Kidney (tissue), 14 donors: ENCODE results near the gene F13B. TPM values are rescaled to one million over a fixed set of nuclear protein-coding genes. Genes with fewer than 3 reads are reported as not detected.

Experiments
- DNase-seq, 5 donors: peaks; one replicate each; pipeline ENCODE4 v3.0.0-alpha.2; 2013 to 2020
- FAIRE-seq: peaks from 2 replicates; lab custom pipeline; 2012; peaks lifted over from hg19 to GRCh38; lab: Jason Lieb, UNC
- H3K27ac ChIP-seq, 2 donors: one replicate each; pipeline ENCODE4 v1.7.0; 2013; ENCODE audit warnings: low read depth in 2 of 2, low read length in 2 of 2, inconsistent platforms in 1 of 2
- H3K27me3 ChIP-seq: one replicate; pipeline ENCODE4 v1.7.1; 2013; ENCODE audit warnings: low read length, inconsistent platforms; ENCODE audit not compliant: control insufficient read depth, insufficient read depth
- H3K36me3 ChIP-seq, 3 donors: one replicate each; pipeline versions ENCODE4 v1.7.0 to v1.7.1; 2013; ENCODE audit warnings: low read length in 3 of 3, control low read depth in 1 of 3, inconsistent platforms in 1 of 3; ENCODE audit not compliant: insufficient read depth in 3 of 3, control insufficient read depth in 2 of 3
- H3K4me1 ChIP-seq, 3 donors: one replicate each; pipeline versions ENCODE4 v1.7.0 to v1.7.1; 2013; ENCODE audit warnings: low read length in 3 of 3, inconsistent platforms in 1 of 3, low read depth in 1 of 3; ENCODE audit not compliant: control insufficient read depth in 2 of 3, insufficient read depth in 2 of 3
- H3K4me3 ChIP-seq, 3 donors: one replicate each; pipeline versions ENCODE4 v1.7.0 to v1.8.1; 2013; ENCODE audit warnings: low read length in 3 of 3, control low read depth in 1 of 3, inconsistent platforms in 1 of 3
- H3K9ac ChIP-seq, 3 donors: one replicate each; pipeline versions ENCODE4 v1.7.0 to v1.7.1; 2013; ENCODE audit warnings: low read length in 3 of 3, control low read depth in 1 of 3, inconsistent platforms in 1 of 3
- H3K9me3 ChIP-seq, 3 donors: one replicate each; pipeline versions ENCODE4 v1.7.0 to v1.7.1; 2013; ENCODE audit warnings: low read length in 3 of 3, control low read depth in 1 of 3, inconsistent platforms in 1 of 3; ENCODE audit not compliant: control insufficient read depth in 2 of 3, insufficient read depth in 1 of 3
- CTCF ChIP-seq: IDR thresholded peaks from 3 replicates; pipeline ENCODE4 v1.5.1; 2012; ENCODE audit warnings: mild to moderate bottlenecking, moderate library complexity, borderline replicate concordance; ENCODE audit not compliant: insufficient read depth; ENCODE audit errors: extremely low read depth
- intact Hi-C: fragments of 100-400 bp; cut with DNase I; formaldehyde crosslinking; loops from one replicate; pipeline ENCODE4 v1.11.1; 2022
- polyA plus RNA-seq: library from polyadenylated mRNA; stranded (reverse); fragments of 350-450 nt; fragmentation: Illumina TruSeq; extraction: RNeasy Lipid Tissue Mini Kit (QIAGEN cat#74804); gene quantifications from one replicate; pipeline ENCODE4 v1.2.3, GENCODE V29; 2014; ENCODE audit warnings: low read depth, low replicate concordance; ENCODE audit not compliant: insufficient read depth
- total RNA-seq: library from RNA; stranded (reverse); fragmentation: NEBNext Ultra II Directional; extraction: Animal tissue kit (Norgen Biotek cat#: 25700); gene quantifications from one replicate; pipeline ENCODE4 v1.2.1, GENCODE V29; 2021
- donor health status: control.
- donor health status: control.
- donor health status: control.
- donor health status: control.
- donor health status: control.
- donor health status: DM: yes; HTN: yes; CAD: no.
- donor health status: Normal renal cell carcinoma (clear cell type).

The F13B gene
- total and polyA plus RNA-seq, 2 donors from 2014 or later, result not detected

- H3K4me3 ChIP-seq, result no peak overlapping the region
- FAIRE-seq, result no peak
- H3K9ac ChIP-seq, result no peak overlapping the region
- H3K9me3 ChIP-seq, result no peaks in the 10 kb centered on the region
- H3K27me3 ChIP-seq, result no peaks in the 10 kb centered on the region
- TF ChIP-seq CTCF, result no peak
- no peak for DNase-seq
- no peaks in the 10 kb centered on the region for H3K4me1 ChIP-seq
- no peak overlapping the region for H3K27ac ChIP-seq
- no peaks in the 10 kb centered on the region for H3K36me3 ChIP-seq
- intact Hi-C loops, result no loop called here
These were observed 3.8 kb downstream of the F13B start for GRCh38 chr1:197063212-197063611.

DNA sequence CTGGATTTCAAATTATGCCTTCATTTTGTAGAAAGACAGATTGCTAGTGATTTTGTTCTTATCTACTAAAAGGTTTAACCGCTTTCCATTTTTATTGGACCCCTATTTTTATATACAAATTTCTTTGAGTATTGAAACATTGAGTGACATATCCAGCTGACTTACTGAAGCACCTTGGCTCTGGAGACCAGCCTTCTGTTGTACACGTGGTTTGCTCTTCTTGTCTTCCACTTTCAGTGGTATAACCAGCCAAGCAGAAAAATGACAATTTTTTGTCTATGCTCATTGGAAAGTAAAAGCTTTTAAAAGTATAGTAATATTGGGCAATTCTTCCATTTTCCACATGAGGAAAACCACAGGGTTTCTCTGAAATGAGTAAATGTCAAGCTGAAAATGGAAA is 4.4 kb downstream of the F13B start:
- Histone ChIP-seq H3K36me3 (no peaks in the 10 kb centered on the region), H3K4me1 (no peaks in the 10 kb centered on the region), H3K9ac (no peak overlapping the region), H3K27ac (no peak overlapping the region), H3K27me3 (no peaks in the 10 kb centered on the region), H3K4me3 (no peak overlapping the region), H3K9me3 (no peaks in the 10 kb centered on the region)
- no peak for TF ChIP-seq CTCF
- FAIRE-seq (no peak), DNase-seq (no peak)
- intact Hi-C loops, result no loop called here

DNA sequence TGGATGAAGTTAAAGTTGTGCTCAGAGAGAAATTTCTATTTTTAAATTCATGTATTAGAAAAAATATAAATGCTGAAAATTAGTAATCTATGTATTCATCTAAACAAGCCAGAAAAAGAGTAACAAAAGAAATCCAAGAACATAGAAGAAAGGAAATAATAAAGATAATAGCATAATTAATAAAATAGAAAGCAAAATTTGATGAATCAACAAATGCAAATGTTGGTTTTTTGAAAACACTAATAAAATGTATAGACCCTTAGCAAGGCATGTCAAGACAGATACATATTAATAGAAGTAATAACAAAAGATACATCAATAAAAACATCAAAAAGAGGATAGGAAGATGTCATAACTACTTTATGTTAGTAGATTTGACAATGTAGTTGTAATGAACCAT is 18.0 kb downstream of the F13B start:
- Histone ChIP-seq H3K4me3 (no peak overlapping the region), H3K36me3 (no peaks in the 10 kb centered on the region)

More for the DNA sequence above, 18.0 kb downstream of the F13B start:
- DNase-seq (no peak), FAIRE-seq (peak; percentile 23)
- intact Hi-C loops, result no loop called here
- Histone ChIP-seq H3K9ac (no peak overlapping the region), H3K27me3 (no peaks in the 10 kb centered on the region), H3K4me1 (no peaks in the 10 kb centered on the region), H3K9me3 (no peaks in the 10 kb centered on the region), H3K27ac (no peak overlapping the region)
- TF ChIP-seq CTCF, result no peak
